WERI-Rb-1 (cell line): ENCODE data around the gene MARS2.

Source experiments
- DNase-seq: peaks from one replicate; pipeline ENCODE4 v3.0.0-alpha.2; 2020
- H3K27ac ChIP-seq: fragments of 250-450 bp; sonication (Bioruptor Pico); 2 replicates; pipeline ENCODE4 v1.5.1; 2020; ENCODE audit warnings: mild to moderate bottlenecking, moderate library complexity
- H3K27me3 ChIP-seq: fragments of 250-450 bp; sonication (Bioruptor Pico); 2 replicates; pipeline ENCODE4 v1.5.1; 2021; ENCODE audit warnings: mild to moderate bottlenecking, low read depth, moderate library complexity; ENCODE audit not compliant: insufficient read depth, severe bottlenecking
- H3K36me3 ChIP-seq: fragments of 250-450 bp; sonication (Bioruptor Pico); 2 replicates; pipeline ENCODE4 v1.5.1; 2020; ENCODE audit warnings: mild to moderate bottlenecking, moderate library complexity
- H3K4me3 ChIP-seq: 2 replicates; pipeline ENCODE4 v1.5.1; 2011; ENCODE audit warnings: low read depth, mild to moderate bottlenecking, control low read depth, low read length
- H3K9me3 ChIP-seq: fragments of 250-450 bp; sonication (Bioruptor Pico); 2 replicates; pipeline ENCODE4 v1.5.1; 2021; ENCODE audit warnings: mild to moderate bottlenecking, moderate library complexity; ENCODE audit not compliant: severe bottlenecking
- TF ChIP-seq, protein P1 (sequence below): IDR thresholded peaks from 2 replicates; pipeline ENCODE4 v1.5.1; 2011; ENCODE audit warnings: low read depth, mild to moderate bottlenecking, control low read depth, inconsistent platforms, low read length

Gene MARS2

DNA sequence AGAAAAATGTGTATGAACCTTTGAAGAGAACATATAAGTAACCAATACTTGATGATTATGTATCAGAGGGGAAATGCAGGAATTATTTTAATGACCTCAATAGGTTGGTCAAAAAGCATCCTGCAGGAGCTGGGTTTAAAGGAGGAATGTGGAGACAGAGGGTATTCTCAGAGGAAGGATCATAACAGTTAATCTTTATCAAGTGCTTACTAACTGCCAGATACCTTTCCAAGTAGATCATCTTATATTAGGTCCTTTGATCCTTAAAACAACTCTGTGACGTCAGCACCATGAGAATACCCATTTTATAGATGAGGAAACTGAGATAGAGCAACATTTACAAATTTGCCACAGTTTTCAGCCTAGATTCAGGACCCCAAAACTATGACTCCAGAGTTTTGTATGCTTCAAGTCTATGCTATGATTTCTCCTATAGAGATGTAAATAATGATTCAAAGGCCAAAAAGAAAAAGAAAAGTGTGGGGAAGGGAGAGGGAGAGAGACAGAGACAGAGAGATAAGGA, 32.7 kb upstream of the MARS2 start:
- H3K36me3 ChIP-seq = no peaks in the 10 kb centered on the region
- H3K4me3 ChIP-seq = no peak overlapping the region
- TF ChIP-seq, protein P1, sequence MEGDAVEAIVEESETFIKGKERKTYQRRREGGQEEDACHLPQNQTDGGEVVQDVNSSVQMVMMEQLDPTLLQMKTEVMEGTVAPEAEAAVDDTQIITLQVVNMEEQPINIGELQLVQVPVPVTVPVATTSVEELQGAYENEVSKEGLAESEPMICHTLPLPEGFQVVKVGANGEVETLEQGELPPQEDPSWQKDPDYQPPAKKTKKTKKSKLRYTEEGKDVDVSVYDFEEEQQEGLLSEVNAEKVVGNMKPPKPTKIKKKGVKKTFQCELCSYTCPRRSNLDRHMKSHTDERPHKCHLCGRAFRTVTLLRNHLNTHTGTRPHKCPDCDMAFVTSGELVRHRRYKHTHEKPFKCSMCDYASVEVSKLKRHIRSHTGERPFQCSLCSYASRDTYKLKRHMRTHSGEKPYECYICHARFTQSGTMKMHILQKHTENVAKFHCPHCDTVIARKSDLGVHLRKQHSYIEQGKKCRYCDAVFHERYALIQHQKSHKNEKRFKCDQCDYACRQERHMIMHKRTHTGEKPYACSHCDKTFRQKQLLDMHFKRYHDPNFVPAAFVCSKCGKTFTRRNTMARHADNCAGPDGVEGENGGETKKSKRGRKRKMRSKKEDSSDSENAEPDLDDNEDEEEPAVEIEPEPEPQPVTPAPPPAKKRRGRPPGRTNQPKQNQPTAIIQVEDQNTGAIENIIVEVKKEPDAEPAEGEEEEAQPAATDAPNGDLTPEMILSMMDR = no peak
- H3K9me3 ChIP-seq = no peaks in the 10 kb centered on the region
- H3K27ac ChIP-seq = no peak overlapping the region
- no peak for DNase-seq
- no peaks in the 10 kb centered on the region for H3K27me3 ChIP-seq

DNA sequence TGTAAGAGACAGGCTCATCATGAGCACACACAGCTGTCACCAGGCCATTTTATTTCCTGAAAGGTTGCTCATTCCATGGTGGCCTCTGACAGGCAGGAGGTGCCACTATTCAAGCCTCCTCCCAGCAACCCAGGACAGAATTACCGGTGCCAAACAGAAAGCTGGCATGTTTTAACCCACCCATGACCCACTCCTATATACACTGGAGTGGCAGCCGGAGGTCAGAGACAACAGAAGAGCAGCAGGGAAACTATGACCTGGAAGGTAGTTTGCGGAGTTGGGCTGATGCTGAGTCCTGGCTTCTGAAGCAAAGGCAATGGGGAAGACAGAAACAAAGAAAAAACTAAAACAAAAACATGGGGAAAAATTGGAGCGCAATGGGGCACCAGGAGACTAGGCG, 32.1 kb upstream of the MARS2 start:
- no peak overlapping the region for H3K4me3 ChIP-seq

DNA sequence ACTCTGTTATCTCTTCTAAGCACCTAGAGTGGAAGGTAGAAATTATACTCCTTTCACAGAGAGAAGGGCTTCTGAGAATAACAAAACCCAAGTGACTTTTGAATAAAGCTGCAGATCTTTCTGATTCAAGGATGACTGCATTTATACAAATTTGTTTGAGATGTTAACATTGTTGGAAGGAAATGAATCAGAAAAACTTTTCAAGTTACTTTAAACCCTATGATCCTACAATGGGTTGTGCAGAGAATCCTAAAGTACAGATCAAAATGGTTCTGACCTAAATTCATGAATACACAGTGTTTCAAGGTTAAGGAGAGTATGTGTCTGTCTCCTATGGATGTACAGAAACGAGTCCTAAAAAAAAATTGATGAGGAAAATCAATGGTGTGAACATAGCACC, 31.6 kb upstream of the MARS2 start:
- Histone ChIP-seq H3K36me3 (no peaks in the 10 kb centered on the region), H3K27me3 (no peaks in the 10 kb centered on the region), H3K4me3 (no peak overlapping the region), H3K9me3 (no peaks in the 10 kb centered on the region), H3K27ac (no peak overlapping the region)
- TF ChIP-seq, protein P1 = no peak
- no peak for DNase-seq

More for the DNA sequence above, 32.1 kb upstream of the MARS2 start:
- H3K27me3 ChIP-seq = no peaks in the 10 kb centered on the region
- no peaks in the 10 kb centered on the region for H3K9me3 ChIP-seq
- TF ChIP-seq, protein P1 = no peak
- no peak for DNase-seq
- H3K27ac ChIP-seq = no peak overlapping the region
- H3K36me3 ChIP-seq = no peaks in the 10 kb centered on the region

DNA sequence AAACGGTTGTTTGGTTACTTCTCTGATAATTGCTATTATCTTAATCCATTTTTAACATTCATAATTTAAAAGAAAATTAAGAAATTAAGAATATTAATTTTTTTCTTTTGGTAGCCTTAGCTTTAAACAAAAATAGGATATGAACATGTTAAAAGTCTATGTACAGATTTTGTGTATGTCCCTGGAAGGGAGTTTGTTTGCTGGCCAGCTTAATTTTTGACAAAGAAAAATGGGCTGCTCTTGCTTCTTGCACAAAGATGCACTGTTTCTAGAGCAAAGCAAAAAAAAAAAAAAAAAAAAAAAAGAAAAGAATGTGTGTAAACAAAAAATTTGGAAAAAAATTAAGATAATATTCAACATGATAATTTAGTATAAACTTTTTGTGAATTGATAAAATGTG, 31.1 kb upstream of the MARS2 start:
- TF ChIP-seq, protein P1 = no peak
- H3K9me3 ChIP-seq = no peaks in the 10 kb centered on the region

GRCh38 chr2:197674591-197674990, 30.6 kb upstream of the MARS2 start:
- H3K4me3 ChIP-seq = no peak overlapping the region
- H3K36me3 ChIP-seq = no peaks in the 10 kb centered on the region
- H3K27me3 ChIP-seq = no peaks in the 10 kb centered on the region
- H3K27ac ChIP-seq = no peak overlapping the region
- TF ChIP-seq, protein P1 = no peak
- H3K9me3 ChIP-seq = no peaks in the 10 kb centered on the region
- no peak for DNase-seq

More for the DNA sequence above, 31.1 kb upstream of the MARS2 start:
- no peak for DNase-seq
- Histone ChIP-seq H3K27me3 (no peaks in the 10 kb centered on the region), H3K36me3 (no peaks in the 10 kb centered on the region), H3K4me3 (no peak overlapping the region), H3K27ac (no peak overlapping the region)

DNA sequence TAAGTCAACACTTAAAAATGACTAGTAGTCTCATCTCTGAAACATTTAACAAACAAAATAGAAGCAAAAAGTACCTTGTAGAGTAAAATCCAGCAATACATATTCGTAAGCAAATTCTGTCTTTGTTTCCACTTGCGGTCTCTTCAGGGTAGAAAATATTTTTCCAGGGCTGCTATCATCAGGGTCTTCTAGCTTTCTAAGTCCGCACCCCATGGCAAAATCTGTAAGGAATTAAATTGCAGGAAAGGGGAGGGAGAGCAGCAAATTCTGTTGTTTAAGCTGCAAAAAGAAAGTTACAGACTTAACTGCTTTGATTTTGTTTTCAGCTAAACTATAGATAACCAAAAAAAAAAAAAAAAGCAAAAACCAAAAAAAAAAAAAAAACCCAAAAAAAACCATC, 29.9 kb upstream of the MARS2 start, which contains the start of gene RFTN2:
Gene RFTN2 (minus strand): TSS at position 342 of the 400 bp plus-strand sequence. CDS start 129 bp downstream, at position 213.
- Histone ChIP-seq H3K36me3 (no peaks in the 10 kb centered on the region), H3K27me3 (no peaks in the 10 kb centered on the region), H3K9me3 (no peaks in the 10 kb centered on the region), H3K4me3 (no peak within 1 kb of the TSS), H3K27ac (no peak within 1 kb of the TSS)
- DNase-seq = no peak
- TF ChIP-seq, protein P1 = no peak
